ENCODE results near the gene SAP30BP. TPM values are rescaled to one million over a fixed set of nuclear protein-coding genes. Genes with fewer than 3 reads are reported as not detected.

Gene SAP30BP
- total RNA-seq, 1 experiment from 2014 or later = 135 TPM

GRCh38 chr17:75647061-75647460 lies 20.1 kb upstream of the SAP30BP start:
- no peak for DNase-seq (ENCODE audit: low spot score)

DNA sequence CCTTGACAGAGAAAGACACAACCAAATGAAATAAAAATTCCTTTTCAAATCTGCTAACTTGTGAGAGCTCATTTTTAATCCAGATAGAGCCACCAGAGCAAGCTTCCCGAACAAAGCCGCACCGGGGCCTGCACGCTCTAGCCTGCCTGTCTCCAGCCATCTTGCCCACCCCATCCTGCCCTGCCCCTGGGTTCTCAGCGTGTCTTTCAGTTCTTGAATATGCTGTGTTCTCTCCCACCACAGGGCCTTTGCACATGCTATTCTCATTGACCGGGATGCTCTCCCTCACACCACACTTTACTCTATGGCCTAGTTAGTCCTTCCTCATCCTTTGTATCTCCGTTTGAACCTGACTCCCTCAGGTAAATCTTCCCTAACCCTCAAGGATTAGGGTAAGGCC lies 19.2 kb upstream of the SAP30BP start:
- no peak for DNase-seq (ENCODE audit: low spot score)

GRCh38 chr17:75649687-75650086 lies 17.5 kb upstream of the SAP30BP start:
- no peak for DNase-seq (ENCODE audit: low spot score)

- no peak for DNase-seq (ENCODE audit: low spot score)
Measured at GRCh38 chr17:75650874-75651273, 16.3 kb upstream of the SAP30BP start.

DNA sequence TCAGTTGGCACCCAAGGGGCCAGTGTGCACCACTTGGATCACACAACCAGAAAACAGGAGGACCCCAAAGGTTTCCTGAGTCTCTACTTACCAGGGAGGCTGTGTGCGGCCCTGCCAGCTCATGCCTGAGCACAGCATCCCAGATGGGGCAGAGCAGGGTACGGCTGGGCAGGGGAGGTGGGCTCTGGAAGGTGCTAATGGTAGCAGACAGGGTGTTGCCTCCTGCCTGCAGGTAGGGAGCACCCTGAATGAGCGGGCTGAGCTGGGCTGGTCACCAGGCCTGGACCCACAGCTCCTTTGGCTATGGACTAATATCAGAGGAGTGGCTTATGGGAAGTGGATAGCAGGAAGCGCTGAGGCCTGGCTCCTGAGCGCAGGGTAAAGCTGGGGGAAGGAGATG lies 14.8 kb upstream of the SAP30BP start:
- no peak for DNase-seq (ENCODE audit: low spot score)

DNA sequence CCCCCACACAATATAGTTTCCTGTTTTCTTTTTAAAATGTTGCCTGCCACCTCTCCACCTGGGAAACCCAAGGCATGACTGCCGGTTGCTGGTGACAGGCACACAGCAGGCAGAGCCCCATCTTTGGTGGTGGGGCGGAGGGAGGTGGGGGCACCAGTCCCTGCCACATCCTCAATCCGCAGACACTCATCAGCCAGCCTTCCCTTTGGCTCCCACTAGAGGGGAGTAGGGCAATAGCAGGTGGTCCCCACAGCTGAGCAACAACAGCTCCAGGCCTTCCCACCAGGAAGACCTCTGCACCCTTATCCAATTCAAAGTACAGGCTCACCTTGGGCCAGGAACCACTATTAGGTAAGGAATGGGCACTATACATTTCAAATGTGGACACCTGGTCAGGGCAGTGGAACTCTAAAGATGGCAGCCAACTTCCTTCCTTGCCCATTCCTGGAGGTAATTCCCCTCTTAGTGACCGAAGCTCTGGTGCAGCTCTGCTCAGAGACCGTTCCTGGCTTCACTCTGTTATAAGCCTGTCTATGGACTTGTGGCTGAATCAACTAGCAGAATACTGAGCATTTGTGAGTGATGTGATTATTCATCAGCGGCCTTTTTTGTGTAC lies 14.1 kb upstream of the SAP30BP start:
- no peak for DNase-seq (ENCODE audit: low spot score)

DNA sequence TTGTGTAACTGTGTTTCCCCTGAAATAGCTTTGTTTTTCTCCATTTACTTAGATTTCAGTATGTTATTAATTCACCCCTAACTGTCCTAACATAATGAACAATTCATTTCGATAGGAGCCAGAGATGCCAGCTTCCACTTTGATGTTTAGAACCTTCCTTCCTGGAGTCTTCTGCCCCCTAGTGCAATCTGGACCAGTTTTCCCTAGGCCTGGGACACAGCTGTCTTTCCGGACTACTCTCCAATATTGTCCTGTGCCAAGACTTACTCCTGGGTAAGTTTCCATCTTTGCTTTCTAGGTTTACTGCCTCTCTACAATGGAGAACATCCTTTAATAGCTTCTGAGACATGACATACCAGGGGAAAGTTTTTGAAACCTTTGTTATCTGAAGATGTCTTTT lies 13.0 kb upstream of the SAP30BP start:
- DNase-seq (ENCODE audit: low spot score) = no peak

DNA sequence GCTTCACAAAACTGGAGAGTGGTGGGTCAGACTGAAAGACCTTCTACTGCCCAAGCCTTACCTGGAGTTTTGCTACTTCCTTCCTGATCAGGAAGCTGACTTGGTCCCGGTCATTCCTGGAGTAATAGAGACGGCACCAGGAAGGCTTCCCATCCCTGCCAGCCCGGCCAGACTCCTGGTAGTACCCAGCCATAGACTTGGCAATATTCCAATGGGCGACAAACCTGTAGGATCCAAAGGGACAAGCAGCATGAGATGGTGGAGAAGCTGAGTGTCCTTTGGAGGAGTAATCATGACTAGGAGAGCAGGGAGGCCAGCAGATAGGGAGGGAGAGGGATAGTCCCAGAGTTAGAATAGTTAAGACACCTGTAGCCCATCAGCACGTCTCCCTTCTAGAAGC lies 8.9 kb upstream of the SAP30BP start:
- no peak for DNase-seq (ENCODE audit: low spot score)

DNA sequence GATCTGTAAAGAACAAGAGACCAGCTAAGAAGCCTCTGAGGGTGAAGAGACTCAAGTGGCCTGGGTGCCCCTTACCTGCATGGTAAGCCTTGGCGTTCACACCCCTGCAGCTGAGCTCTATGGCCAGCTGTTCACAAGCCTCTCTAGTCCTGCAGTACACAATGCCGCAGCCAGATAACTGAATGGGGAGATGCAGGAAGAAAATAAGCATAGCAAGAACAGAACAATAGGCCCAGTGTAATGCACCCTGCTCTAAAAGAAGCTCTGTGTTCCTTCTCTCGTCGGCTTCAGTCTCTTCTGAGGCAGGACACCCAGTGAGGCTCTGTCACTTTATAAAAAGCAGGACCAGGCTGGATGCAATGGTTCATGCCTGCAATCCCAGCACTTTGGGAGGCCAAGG lies 5.6 kb upstream of the SAP30BP start:
- DNase-seq (ENCODE audit: low spot score) = no peak

- DNase-seq (ENCODE audit: low spot score) = no peak
Measured at GRCh38 chr17:75662511-75662910, 4.6 kb upstream of the SAP30BP start.

- no peak for DNase-seq (ENCODE audit: low spot score)
Measured at GRCh38 chr17:75664099-75664549, 3.0 kb upstream of the SAP30BP start.

- DNase-seq (ENCODE audit: low spot score) = no peak
Measured at GRCh38 chr17:75665981-75666380, 1.2 kb upstream of the SAP30BP start.

GRCh38 chr17:75667825-75668224 lies 687 bp downstream of the SAP30BP start:
- no peak for DNase-seq (ENCODE audit: low spot score)

- DNase-seq (ENCODE audit: low spot score) = no peak
Measured at GRCh38 chr17:75668489-75668888, 1.4 kb downstream of the SAP30BP start.

- no peak for DNase-seq (ENCODE audit: low spot score)
Measured at GRCh38 chr17:75670868-75671267, 3.7 kb downstream of the SAP30BP start.

DNA sequence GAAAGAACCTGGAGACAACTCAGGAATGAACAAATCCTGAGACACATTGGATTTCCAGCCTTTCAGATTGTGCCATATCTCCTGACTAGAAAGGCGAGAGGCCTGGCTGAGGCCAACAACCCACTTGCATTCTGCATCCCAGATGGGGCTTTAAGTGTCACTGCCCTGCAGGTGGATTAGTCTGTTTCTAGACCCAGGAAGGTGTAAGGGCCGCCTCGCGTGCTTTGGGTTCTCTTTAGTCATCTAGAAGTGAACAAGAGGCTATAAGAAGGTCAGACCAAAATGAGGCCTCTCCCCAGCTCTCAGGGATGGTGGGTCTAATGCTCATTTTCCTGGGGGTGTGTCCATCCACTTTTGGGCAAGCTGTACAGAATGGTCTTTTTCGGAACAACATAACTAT lies 4.9 kb downstream of the SAP30BP start:
- no peak for DNase-seq (ENCODE audit: low spot score)

GRCh38 chr17:75673487-75673886 lies 6.3 kb downstream of the SAP30BP start:
- DNase-seq (ENCODE audit: low spot score) = no peak

GRCh38 chr17:75676461-75676860 lies 9.3 kb downstream of the SAP30BP start:
- no peak for DNase-seq (ENCODE audit: low spot score)

- peak; percentile 66 for DNase-seq (ENCODE audit: low spot score)
Measured at GRCh38 chr17:75679706-75680211, 12.6 kb downstream of the SAP30BP start.

DNA sequence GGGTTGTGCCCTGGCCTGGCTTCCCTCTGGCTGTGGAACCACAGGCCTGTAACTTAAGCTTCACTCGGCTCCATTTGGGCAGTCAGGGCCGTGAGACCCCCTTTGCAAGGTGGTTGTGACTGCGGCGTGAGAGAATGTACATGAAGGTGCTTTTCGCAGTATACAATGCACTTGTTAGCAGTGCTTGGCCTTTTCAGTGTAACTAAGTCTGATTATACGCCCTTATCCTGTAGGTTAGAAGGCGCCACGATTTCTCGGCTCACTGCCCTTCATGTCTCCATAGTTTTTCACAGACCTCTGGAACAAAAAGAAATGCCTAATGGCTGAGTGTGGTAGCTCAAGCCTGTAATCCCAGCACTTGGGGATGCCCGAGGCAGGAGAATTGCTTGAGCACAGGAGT lies 13.3 kb downstream of the SAP30BP start:
- no peak for DNase-seq (ENCODE audit: low spot score)

- no peak for DNase-seq (ENCODE audit: low spot score)
Measured at GRCh38 chr17:75681289-75681688, 14.2 kb downstream of the SAP30BP start.

DNA sequence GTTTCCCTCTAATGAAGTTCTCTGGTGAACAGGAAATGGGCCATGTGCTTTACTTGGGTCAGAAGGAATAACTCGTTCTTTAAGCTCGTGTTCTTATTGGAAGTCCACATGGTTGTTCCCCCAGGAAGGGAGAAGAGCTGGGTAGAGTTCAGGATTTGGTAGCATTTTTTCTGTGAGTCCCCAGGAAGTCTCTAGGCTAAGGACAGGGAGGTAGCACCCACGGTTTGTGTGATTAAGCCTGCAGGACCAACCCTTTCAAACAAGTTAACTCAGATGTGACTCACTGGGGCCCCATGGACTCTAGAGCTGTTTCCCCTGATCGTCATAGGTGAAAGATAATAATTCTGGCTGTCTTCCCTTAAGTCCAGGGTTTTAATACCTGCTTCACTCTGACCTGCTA lies 16.4 kb downstream of the SAP30BP start:
- no peak for DNase-seq (ENCODE audit: low spot score)

- no peak for DNase-seq (ENCODE audit: low spot score)
Measured at GRCh38 chr17:75684249-75684648, 17.1 kb downstream of the SAP30BP start.

DNA sequence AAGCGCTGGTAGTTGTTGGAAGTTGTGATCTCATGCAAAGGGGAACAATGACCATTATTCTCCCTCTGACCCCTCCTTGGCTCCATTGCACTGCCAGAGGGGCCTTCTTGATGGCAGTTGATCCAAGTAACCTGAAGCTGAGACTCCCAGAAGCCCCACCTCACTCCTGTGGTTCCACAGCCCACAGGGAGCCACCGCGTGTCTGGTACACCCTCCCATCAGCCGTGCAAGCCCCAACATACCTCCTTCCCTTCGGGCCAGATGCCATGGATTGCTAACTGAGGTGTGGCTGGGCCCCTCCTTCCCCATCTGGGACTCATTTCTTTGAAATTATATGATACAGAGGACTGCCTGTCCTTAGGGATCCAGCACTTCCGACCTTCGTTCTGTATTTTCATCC lies 17.8 kb downstream of the SAP30BP start:
- no peak for DNase-seq (ENCODE audit: low spot score)

Data from H4 (cell line).